SU-DHL-6 (cell line): Measurements from ENCODE around the gene PEDS1.

ENCODE experiments used
- H2AFZ ChIP-seq: fragments of 200-600 bp; sonication (generic); 2 replicates; pipeline ENCODE4 v1.6.1; 2014; ENCODE audit warnings: low read depth, mild to moderate bottlenecking, moderate library complexity, mixed read lengths, antibody characterized with exemption, low read length; ENCODE audit not compliant: severe bottlenecking
- H3F3A ChIP-seq: fragments of 200-600 bp; shearing (Covaris generic); 2 replicates; pipeline ENCODE4 v1.6.0; 2016; ENCODE audit warnings: antibody characterized with exemption, mild to moderate bottlenecking; ENCODE audit not compliant: insufficient read depth
- H3K27ac ChIP-seq: fragments of 200-600 bp; sonication (generic); 2 replicates; pipeline ENCODE4 v1.5.1; 2016; ENCODE audit warnings: low read depth, mild to moderate bottlenecking, low read length, moderate library complexity, mixed read lengths
- H3K27me3 ChIP-seq: fragments of 200-600 bp; sonication (generic), shearing (Covaris generic); 2 replicates; pipeline ENCODE4 v1.6.0; 2014; ENCODE audit warnings: mild to moderate bottlenecking, low read length
- H3K36me3 ChIP-seq: fragments of 200-600 bp; sonication (generic); 2 replicates; pipeline ENCODE4 v1.6.1; 2014; ENCODE audit warnings: mild to moderate bottlenecking, low read length, mixed read lengths
- H3K4me2 ChIP-seq: fragments of 300-600, 200-600 bp; shearing (Covaris generic), sonication (generic); 2 replicates; pipeline ENCODE4 v1.6.0; 2014; ENCODE audit warnings: low read length, low read depth, mild to moderate bottlenecking; ENCODE audit not compliant: poor library complexity, severe bottlenecking
- H3K4me3 ChIP-seq: fragments of 200-600 bp; sonication (generic); 2 replicates; pipeline ENCODE4 v1.5.1; 2014; ENCODE audit warnings: antibody characterized with exemption, low read length, mild to moderate bottlenecking, mixed read lengths; ENCODE audit not compliant: insufficient read depth, poor library complexity, severe bottlenecking
- H3K79me2 ChIP-seq: fragments of 200-600 bp; sonication (generic); 2 replicates; pipeline ENCODE4 v1.6.1; 2014; ENCODE audit warnings: mild to moderate bottlenecking, low read length, moderate library complexity; ENCODE audit not compliant: insufficient read depth
- H3K9ac ChIP-seq: fragments of 200-600 bp; sonication (generic); 2 replicates; pipeline ENCODE4 v1.7.0; 2014; ENCODE audit warnings: mild to moderate bottlenecking, low read length
- H3K9me2 ChIP-seq: fragments of 200-600 bp; sonication (generic); replicated peaks from 2 replicates; pipeline ENCODE4 v1.6.1; 2014; ENCODE audit warnings: low read length; ENCODE audit not compliant: insufficient read depth
- H3K9me3 ChIP-seq: fragments of 200-600 bp; sonication (generic); 2 replicates; pipeline ENCODE4 v1.6.1; 2014; ENCODE audit warnings: low read length, mixed read lengths; ENCODE audit not compliant: insufficient read depth
- H4K20me1 ChIP-seq: fragments of 200-600 bp; sonication (generic); 2 replicates; pipeline ENCODE4 v1.6.1; 2014; ENCODE audit warnings: low read depth, mild to moderate bottlenecking, antibody characterized with exemption, low read length, moderate library complexity, mixed read lengths
- EZH2phosphoT487 ChIP-seq: fragments of 200-600 bp; sonication (generic), shearing (Covaris generic); conservative IDR thresholded peaks from 2 replicates; pipeline ENCODE4 v1.6.1; 2018; ENCODE audit warnings: mild to moderate bottlenecking, antibody characterized with exemption, low read length, moderate library complexity, mixed read lengths
- TF ChIP-seq, protein P1 (sequence below): fragments of 200-600 bp; sonication (generic); IDR thresholded peaks from one replicate; pipeline ENCODE4 v1.5.1; 2017; ENCODE audit warnings: antibody characterized with exemption, mild to moderate bottlenecking, low read length, moderate library complexity; ENCODE audit not compliant: insufficient read depth, poor library complexity, severe bottlenecking

The PEDS1 gene

DNA sequence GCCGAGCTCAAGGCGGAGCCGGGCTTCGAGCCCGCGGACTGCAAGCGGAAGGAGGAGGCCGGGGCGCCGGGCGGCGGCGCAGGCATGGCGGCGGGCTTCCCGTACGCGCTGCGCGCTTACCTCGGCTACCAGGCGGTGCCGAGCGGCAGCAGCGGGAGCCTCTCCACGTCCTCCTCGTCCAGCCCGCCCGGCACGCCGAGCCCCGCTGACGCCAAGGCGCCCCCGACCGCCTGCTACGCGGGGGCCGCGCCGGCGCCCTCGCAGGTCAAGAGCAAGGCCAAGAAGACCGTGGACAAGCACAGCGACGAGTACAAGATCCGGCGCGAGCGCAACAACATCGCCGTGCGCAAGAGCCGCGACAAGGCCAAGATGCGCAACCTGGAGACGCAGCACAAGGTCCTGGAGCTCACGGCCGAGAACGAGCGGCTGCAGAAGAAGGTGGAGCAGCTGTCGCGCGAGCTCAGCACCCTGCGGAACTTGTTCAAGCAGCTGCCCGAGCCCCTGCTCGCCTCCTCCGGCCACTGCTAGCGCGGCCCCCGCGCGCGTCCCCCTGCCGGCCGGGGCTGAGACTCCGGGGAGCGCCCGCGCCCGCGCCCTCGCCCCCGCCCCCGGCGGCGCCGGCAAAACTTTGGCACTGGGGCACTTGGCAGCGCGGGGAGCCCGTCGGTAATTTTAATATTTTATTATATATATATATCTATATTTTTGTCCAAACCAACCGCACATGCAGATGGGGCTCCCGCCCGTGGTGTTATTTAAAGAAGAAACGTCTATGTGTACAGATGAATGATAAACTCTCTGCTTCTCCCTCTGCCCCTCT is 38.2 kb upstream of the PEDS1 start:
- peak overlapping the region; percentile 84 for H3K9ac ChIP-seq
- peaks cover 19% of the 10 kb centered on the region for H3K79me2 ChIP-seq
- H3K4me3 ChIP-seq, result peak overlapping the region; percentile 83
- peaks cover 5% of the 10 kb centered on the region for H3F3A ChIP-seq
- no peaks in the 10 kb centered on the region for H4K20me1 ChIP-seq
- TF ChIP-seq, protein P1, sequence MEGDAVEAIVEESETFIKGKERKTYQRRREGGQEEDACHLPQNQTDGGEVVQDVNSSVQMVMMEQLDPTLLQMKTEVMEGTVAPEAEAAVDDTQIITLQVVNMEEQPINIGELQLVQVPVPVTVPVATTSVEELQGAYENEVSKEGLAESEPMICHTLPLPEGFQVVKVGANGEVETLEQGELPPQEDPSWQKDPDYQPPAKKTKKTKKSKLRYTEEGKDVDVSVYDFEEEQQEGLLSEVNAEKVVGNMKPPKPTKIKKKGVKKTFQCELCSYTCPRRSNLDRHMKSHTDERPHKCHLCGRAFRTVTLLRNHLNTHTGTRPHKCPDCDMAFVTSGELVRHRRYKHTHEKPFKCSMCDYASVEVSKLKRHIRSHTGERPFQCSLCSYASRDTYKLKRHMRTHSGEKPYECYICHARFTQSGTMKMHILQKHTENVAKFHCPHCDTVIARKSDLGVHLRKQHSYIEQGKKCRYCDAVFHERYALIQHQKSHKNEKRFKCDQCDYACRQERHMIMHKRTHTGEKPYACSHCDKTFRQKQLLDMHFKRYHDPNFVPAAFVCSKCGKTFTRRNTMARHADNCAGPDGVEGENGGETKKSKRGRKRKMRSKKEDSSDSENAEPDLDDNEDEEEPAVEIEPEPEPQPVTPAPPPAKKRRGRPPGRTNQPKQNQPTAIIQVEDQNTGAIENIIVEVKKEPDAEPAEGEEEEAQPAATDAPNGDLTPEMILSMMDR, result no peak
- no peaks in the 10 kb centered on the region for H3K9me3 ChIP-seq
- H3K36me3 ChIP-seq, result no peaks in the 10 kb centered on the region
- peak overlapping the region; percentile 92 for H3K27ac ChIP-seq
- no peaks in the 10 kb centered on the region for H3K9me2 ChIP-seq
- H3K27me3 ChIP-seq, result no peaks in the 10 kb centered on the region
- H3K4me2 ChIP-seq, result peak overlapping the region; percentile 100
- peak overlapping the region; percentile 71 for H2AFZ ChIP-seq

DNA sequence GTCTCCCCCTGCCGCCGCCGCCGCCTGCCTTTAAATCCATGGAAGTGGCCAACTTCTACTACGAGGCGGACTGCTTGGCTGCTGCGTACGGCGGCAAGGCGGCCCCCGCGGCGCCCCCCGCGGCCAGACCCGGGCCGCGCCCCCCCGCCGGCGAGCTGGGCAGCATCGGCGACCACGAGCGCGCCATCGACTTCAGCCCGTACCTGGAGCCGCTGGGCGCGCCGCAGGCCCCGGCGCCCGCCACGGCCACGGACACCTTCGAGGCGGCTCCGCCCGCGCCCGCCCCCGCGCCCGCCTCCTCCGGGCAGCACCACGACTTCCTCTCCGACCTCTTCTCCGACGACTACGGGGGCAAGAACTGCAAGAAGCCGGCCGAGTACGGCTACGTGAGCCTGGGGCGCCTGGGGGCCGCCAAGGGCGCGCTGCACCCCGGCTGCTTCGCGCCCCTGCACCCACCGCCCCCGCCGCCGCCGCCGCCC is 37.6 kb upstream of the PEDS1 start:
- H3K36me3 ChIP-seq, result no peaks in the 10 kb centered on the region
- peak overlapping the region; percentile 83 for H3K4me3 ChIP-seq
- peak overlapping the region; percentile 92 for H3K27ac ChIP-seq
- no peaks in the 10 kb centered on the region for H3K27me3 ChIP-seq
- peaks cover 5% of the 10 kb centered on the region for H3F3A ChIP-seq
- peak overlapping the region; percentile 100 for H3K4me2 ChIP-seq
- no peaks in the 10 kb centered on the region for H4K20me1 ChIP-seq
- no peaks in the 10 kb centered on the region for H3K9me3 ChIP-seq
- no peak for TF ChIP-seq EZH2phosphoT487
- TF ChIP-seq, protein P1, result no peak
- H3K79me2 ChIP-seq, result peaks cover 19% of the 10 kb centered on the region
- no peaks in the 10 kb centered on the region for H3K9me2 ChIP-seq
- peak overlapping the region; percentile 84 for H3K9ac ChIP-seq
- H2AFZ ChIP-seq, result peak overlapping the region; percentile 84

DNA sequence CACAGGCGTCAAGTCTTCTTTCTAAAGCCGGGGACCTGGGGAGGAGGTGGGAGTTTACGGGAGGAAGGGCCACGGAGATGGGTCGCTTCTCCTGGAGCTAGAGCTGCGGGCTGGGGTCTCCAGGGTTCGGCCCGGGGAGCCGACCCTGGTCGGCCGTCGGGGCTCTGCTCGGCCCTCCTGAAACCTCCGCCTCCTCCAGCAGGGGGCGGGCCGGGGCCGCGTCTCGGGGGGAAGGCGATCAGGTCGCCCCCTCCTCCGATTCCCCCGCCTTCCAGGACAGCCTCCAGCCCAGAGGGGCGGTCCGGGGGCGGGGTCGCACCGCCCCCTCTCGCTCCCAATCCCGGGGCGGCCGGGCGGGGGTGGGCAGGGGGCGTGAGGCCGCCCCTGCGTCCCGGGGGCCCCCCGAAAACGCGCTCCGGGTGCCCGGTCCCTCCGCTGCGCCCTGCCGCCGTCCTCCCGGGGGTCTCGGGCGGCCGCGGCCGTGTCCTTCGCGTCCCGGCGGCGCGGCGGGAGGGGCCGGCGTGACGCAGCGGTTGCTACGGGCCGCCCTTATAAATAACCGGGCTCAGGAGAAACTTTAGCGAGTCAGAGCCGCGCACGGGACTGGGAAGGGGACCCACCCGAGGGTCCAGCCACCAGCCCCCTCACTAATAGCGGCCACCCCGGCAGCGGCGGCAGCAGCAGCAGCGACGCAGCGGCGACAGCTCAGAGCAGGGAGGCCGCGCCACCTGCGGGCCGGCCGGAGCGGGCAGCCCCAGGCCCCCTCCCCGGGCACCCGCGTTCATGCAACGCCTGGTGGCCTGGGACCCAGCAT is 36.9 kb upstream of the PEDS1 start, which contains the start of gene CEBPB:
Gene CEBPB, plus strand, starts transcription at position 580 of the 814 bp plus-strand sequence. Its CDS starts 204 bp downstream, at position 784.
- H3K9me2 ChIP-seq, result no peaks in the 10 kb centered on the region
- no peaks in the 10 kb centered on the region for H4K20me1 ChIP-seq
- peak within 1 kb of the TSS; percentile 84 for H3K9ac ChIP-seq
- peak within 1 kb of the TSS; percentile 84 for H2AFZ ChIP-seq
- no peaks in the 10 kb centered on the region for H3K27me3 ChIP-seq
- TF ChIP-seq, protein P1, result peak; percentile 35
- TF ChIP-seq EZH2phosphoT487, result no peak
- H3K36me3 ChIP-seq, result no peaks in the 10 kb centered on the region
- peaks cover 19% of the 10 kb centered on the region for H3K79me2 ChIP-seq
- H3F3A ChIP-seq, result peaks cover 5% of the 10 kb centered on the region
- H3K9me3 ChIP-seq, result no peaks in the 10 kb centered on the region
- H3K27ac ChIP-seq, result peak within 1 kb of the TSS; percentile 92
- peak within 1 kb of the TSS; percentile 83 for H3K4me3 ChIP-seq
- peak within 1 kb of the TSS; percentile 100 for H3K4me2 ChIP-seq
